Thymus (tissue), 11 donors: Measurements from ENCODE around the gene OAT. TPM values are rescaled to one million over a fixed set of nuclear protein-coding genes. Genes with fewer than 3 reads are reported as not detected.

Source experiments
- DNase-seq, 9 donors: peaks; one replicate each; pipeline ENCODE4 v3.0.0-alpha.2; 2013; ENCODE audit warnings: low spot score in 9 of 9, low read depth in 6 of 9, missing footprints in 1 of 9
- H3K27ac ChIP-seq, 2 donors: one replicate each; pipeline ENCODE4 v1.5.1; 2013; ENCODE audit warnings: control low read depth in 1 of 2, low read depth in 1 of 2, low read length in 1 of 2, mild to moderate bottlenecking in 1 of 2, moderate library complexity in 1 of 2
- H3K27me3 ChIP-seq, 2 donors: one replicate each; pipeline ENCODE4 v1.5.1; 2013; ENCODE audit warnings: low read length in 1 of 2; ENCODE audit not compliant: control insufficient read depth in 2 of 2, insufficient read depth in 1 of 2
- H3K36me3 ChIP-seq, 2 donors: one replicate each; pipeline ENCODE4 v1.5.1; 2013; ENCODE audit warnings: low read length in 1 of 2, mild to moderate bottlenecking in 1 of 2, moderate library complexity in 1 of 2; ENCODE audit not compliant: control insufficient read depth in 2 of 2, insufficient read depth in 2 of 2
- H3K4me1 ChIP-seq, 2 donors: one replicate each; pipeline ENCODE4 v1.5.1; 2013; ENCODE audit warnings: low read length in 2 of 2; ENCODE audit not compliant: control insufficient read depth in 2 of 2, insufficient read depth in 2 of 2
- H3K4me3 ChIP-seq, 2 donors: one replicate each; pipeline ENCODE4 v1.5.1; 2013; ENCODE audit warnings: low read length in 2 of 2, control low read depth in 1 of 2, mild to moderate bottlenecking in 1 of 2
- H3K9me3 ChIP-seq, 2 donors: one replicate each; pipeline ENCODE4 v1.5.1; 2013; ENCODE audit warnings: low read length in 1 of 2, mild to moderate bottlenecking in 1 of 2; ENCODE audit not compliant: control insufficient read depth in 2 of 2, insufficient read depth in 1 of 2
- WGBS: extraction: QIAGEN DNeasy Blood & Tissue Kit; methylation state at CpG from one replicate; pipeline ENCODE4 v1.1.7; 2013; 5-methylcytosine and 5-hydroxymethylcytosine counted together
- polyA plus RNA-seq: library from polyadenylated mRNA; stranded (reverse); fragments of 200-250 nt; gene quantifications from one replicate; pipeline ENCODE4 v1.2.3, GENCODE V29; 2013
- total RNA-seq: library from RNA; stranded (reverse); fragments of 120-200 nt; gene quantifications from one replicate; pipeline ENCODE4 v1.2.4, GENCODE V29; 2013
- donor health status: healthy.

Gene OAT
- total and polyA plus RNA-seq, 2 donors = 41.4 to 50.9 TPM

DNA sequence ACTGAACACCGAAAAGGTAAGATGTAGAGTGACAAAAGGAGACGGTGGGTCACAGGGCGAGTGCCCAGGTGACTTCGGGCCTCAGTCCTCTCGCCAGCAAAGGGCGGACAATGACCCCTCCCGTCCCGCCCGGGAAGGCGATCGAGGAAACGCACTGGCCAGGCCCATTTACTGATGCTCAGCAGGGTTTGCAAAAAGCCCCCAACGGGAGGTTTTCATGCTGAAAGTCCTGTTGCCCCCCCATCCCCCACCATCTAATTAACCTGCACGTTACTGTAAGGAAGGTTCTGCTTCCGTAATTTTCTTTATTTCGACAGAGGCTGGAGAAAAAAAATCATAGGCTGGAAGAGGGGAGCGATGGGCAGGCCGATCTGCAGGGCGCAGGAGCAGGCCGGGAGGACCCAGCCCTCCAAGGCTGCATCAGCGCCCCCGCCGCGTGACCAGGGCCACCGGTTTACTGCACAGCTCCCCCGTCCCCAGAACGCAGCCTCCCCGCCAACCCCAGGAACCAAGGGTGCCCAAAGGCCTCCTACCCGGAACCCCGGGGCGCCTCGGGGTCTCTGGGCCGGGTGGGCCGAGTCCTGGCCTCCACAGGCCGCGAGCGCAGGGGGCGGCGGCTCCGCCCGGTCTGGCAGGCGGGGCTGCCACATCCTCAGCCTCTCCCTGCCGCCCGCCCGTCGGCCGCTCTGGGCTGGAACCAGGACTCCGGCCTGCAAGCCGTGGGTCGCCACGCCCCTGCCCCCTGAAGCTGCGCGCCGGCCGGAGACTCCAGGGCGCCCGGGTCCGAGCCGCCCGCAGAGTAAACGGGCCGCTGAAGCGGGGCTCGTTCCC, 613 bp downstream of the OAT start:
- WGBS = 10% methylated on average over 64 of the region's 64 CpGs
- no peaks in the 10 kb centered on the region for H3K9me3 ChIP-seq
- no peaks in the 10 kb centered on the region for H3K36me3 ChIP-seq
- peaks cover 5 to 8% of the 10 kb centered on the region in 2 donors for H3K4me1 ChIP-seq
- DNase-seq = peak in 6 of 9 donors; percentile 1 to 45 (median 20)
- H3K27ac ChIP-seq = peak overlapping the region in 1 of 2 donors; percentile 54
- H3K4me3 ChIP-seq = peak overlapping the region; percentile 34 to 70
- H3K27me3 ChIP-seq = peaks cover 6 to 57% of the 10 kb centered on the region in 2 donors

DNA sequence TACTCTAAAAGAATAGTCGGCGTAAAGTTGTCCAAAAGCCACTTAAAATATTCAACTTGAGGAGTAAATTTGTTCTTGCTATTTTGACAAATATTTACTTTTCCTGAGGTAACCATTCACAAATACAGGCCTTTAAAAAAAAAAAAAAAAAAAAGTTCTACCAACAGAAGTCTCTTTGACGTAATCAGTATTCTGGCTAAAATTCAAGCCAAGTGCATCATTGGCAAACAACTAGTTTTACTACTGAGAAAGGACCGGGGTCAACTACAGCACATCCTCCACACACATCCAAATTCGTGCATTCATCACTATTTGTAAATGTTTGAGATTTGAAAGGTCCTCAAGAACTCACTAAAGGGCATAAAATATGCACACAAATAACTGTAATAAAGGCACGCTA, 2.0 kb downstream of the OAT start:
- no peaks in the 10 kb centered on the region for H3K36me3 ChIP-seq
- WGBS = 96% methylated on average over 6 of the region's 6 CpGs
- DNase-seq = no peak
- H3K4me1 ChIP-seq = peaks cover 5 to 8% of the 10 kb centered on the region in 2 donors
- H3K27me3 ChIP-seq = peaks cover 3 to 46% of the 10 kb centered on the region in 2 donors
- H3K4me3 ChIP-seq = no peak overlapping the region
- no peaks in the 10 kb centered on the region for H3K9me3 ChIP-seq
- no peak overlapping the region for H3K27ac ChIP-seq

DNA sequence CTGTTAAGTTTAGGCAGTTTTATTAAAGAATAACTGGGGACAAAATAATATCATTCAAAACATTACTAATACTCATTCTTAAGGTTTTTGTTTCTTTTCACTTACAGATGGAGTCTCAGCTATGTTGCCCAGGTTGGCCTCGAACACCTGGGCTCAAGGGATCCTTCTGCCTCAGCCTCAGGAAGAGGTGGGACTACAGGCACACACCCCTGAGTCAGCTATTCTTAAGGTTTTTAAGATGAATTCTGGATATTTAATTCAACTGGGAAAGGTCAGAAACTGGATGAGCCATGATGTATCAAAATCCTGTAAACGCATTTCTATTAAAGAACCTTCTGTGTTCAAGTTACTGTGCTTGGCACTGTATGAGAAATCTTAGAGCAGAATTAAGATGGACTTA, 3.5 kb downstream of the OAT start:
- no peak for DNase-seq
- Histone ChIP-seq H3K27ac (no peak overlapping the region), H3K27me3 (peaks cover 3 to 32% of the 10 kb centered on the region in 2 donors), H3K9me3 (no peaks in the 10 kb centered on the region), H3K36me3 (no peaks in the 10 kb centered on the region), H3K4me3 (no peak overlapping the region), H3K4me1 (peaks cover 5 to 8% of the 10 kb centered on the region in 2 donors)
- 94% methylated on average over 2 of the region's 2 CpGs for WGBS

- DNase-seq = no peak
- WGBS = 90% methylated on average over 4 of the region's 4 CpGs
- Histone ChIP-seq H3K36me3 (no peaks in the 10 kb centered on the region), H3K4me1 (peaks cover 5% of the 10 kb centered on the region in 2 donors), H3K27me3 (peaks cover 3 to 21% of the 10 kb centered on the region in 2 donors), H3K27ac (no peak overlapping the region), H3K9me3 (no peaks in the 10 kb centered on the region), H3K4me3 (no peak overlapping the region)
Observed at GRCh38 chr10:124414076-124414475, 4.6 kb downstream of the OAT start.

DNA sequence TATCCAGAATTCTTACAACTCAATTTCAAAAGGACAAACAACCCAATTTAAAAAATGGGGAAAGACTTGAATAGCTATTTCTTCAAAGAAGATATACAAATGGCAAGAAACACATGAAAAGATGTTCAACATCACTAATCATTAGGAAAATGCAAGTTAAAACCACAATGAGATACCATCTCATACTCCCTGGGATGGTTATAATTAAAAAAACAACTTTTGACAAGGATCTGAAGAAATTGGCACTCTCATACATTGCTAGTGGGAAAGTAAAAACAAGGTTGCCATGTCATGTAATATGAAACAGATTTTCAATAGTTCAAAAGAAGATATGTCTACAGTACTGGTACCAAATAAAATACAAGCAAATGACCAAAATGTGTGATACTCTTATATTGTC, 9.0 kb downstream of the OAT start:
- DNase-seq = no peak
- no peak overlapping the region for H3K4me3 ChIP-seq
- no peaks in the 10 kb centered on the region for H3K4me1 ChIP-seq
- no peaks in the 10 kb centered on the region for H3K27me3 ChIP-seq
- no peaks in the 10 kb centered on the region for H3K9me3 ChIP-seq
- no peaks in the 10 kb centered on the region for H3K36me3 ChIP-seq
- no peak overlapping the region for H3K27ac ChIP-seq

- WGBS = 97% methylated on average over 2 of the region's 2 CpGs
Observed at GRCh38 chr10:124408357-124408756, 10.4 kb downstream of the OAT start.

DNA sequence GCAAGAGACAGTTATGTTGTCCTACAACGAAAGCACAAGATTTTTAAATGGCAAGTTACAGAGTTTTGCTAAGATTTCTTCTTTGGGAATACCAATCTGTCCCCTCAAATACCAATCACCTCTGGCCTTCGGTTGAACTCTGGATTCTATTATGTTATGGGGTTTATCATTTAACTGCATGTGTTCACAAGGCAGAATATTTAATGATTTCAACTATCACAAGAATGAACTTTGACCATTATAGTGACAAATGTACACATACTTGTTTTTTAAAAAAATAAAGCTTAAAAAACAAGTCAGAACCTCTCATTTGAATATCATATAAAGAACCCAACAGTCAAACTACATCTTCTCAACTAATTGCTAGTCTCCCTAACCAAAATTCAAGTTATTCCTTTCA, 11.3 kb downstream of the OAT start:
- WGBS = 97% methylated on average over 2 of the region's 2 CpGs
- Histone ChIP-seq H3K36me3 (peaks cover 0 to 3% of the 10 kb centered on the region in 2 donors), H3K9me3 (no peaks in the 10 kb centered on the region), H3K4me1 (peaks cover 0 to 5% of the 10 kb centered on the region in 2 donors), H3K27ac (no peak overlapping the region), H3K4me3 (no peak overlapping the region), H3K27me3 (no peaks in the 10 kb centered on the region)
- no peak for DNase-seq

More at GRCh38 chr10:124408357-124408756, 10.4 kb downstream of the OAT start:
- Histone ChIP-seq H3K4me3 (no peak overlapping the region), H3K9me3 (no peaks in the 10 kb centered on the region), H3K27ac (no peak overlapping the region), H3K36me3 (peaks cover 0 to 3% of the 10 kb centered on the region in 2 donors), H3K4me1 (peaks cover 0 to 4% of the 10 kb centered on the region in 2 donors), H3K27me3 (no peaks in the 10 kb centered on the region)
- DNase-seq = no peak

GRCh38 chr10:124403548-124403947, 15.2 kb downstream of the OAT start:
- no peaks in the 10 kb centered on the region for H3K9me3 ChIP-seq
- H3K4me3 ChIP-seq = no peak overlapping the region
- no peak overlapping the region for H3K27ac ChIP-seq
- 62% methylated on average over 8 of the region's 8 CpGs for WGBS
- H3K27me3 ChIP-seq = no peaks in the 10 kb centered on the region
- H3K36me3 ChIP-seq = peaks cover 0 to 6% of the 10 kb centered on the region in 2 donors
- H3K4me1 ChIP-seq = peaks cover 0 to 5% of the 10 kb centered on the region in 2 donors
- peak; percentile 44 to 94 (median 81) for DNase-seq

DNA sequence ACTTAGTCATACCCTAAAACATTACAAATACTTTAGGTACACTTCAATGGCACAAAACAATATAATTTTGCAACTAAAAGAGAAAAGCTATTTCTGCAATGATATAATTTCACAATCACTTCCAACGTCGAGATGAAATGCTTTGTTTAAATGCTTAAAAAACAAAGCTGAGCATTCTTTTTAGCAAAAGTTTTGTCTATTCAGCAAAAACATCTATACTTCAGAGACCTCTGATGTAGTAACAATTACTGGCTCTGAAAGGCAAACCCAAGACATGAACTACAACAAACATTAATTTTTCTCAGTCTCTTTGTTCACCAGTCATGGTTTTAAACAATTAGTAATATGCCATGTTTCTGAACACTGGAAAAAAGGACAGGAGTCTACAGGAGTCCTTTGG, 16.4 kb downstream of the OAT start:
- no peaks in the 10 kb centered on the region for H3K27me3 ChIP-seq
- peaks cover 0 to 5% of the 10 kb centered on the region in 2 donors for H3K4me1 ChIP-seq
- no peak overlapping the region for H3K27ac ChIP-seq
- peaks cover 0 to 12% of the 10 kb centered on the region in 2 donors for H3K36me3 ChIP-seq
- no peak overlapping the region for H3K4me3 ChIP-seq
- WGBS = 96% methylated on average over 2 of the region's 2 CpGs
- H3K9me3 ChIP-seq = no peaks in the 10 kb centered on the region
- no peak for DNase-seq
